Suppressor macrophage treated with lipopolysaccharide for 4 hours (primary cell): ENCODE data around the gene TDRD12.
A peak's percentile ranks its signal among the peaks of the same experiment; 100 is the strongest.
"Not testable (repeated sequence)": the region's sequence is repeated elsewhere in the genome, so short reads cannot be mapped to it uniquely, and the experiment has no call there.

ENCODE experiments used
- DNase-seq: peaks from one replicate; pipeline ENCODE4 v3.0.0-alpha.2; 2020

The TDRD12 gene

GRCh38 chr19:32750441-32751055 is 31.0 kb downstream of the TDRD12 start:
- DNase-seq, result peak; percentile 24

GRCh38 chr19:32751066-32751465 is 31.5 kb downstream of the TDRD12 start:
- no peak for DNase-seq

DNA sequence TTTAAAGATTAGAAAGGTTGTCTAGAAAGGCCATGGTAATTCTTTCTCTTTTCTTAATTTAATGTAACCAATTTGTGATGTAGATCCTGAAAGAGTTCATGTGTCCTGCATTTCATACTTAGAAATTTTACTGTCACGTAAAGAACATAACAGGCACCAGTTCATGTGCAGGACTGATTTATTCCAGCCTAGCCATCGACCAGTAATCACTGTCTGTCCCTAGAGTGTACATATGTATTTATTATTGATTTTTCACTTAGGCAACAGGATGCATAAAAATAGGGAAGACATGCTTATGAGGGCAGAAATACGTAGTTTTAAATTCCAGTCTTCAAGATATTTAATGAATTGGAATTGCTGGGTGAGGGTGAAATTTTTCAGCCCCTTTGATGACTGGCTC is 37.6 kb downstream of the TDRD12 start:
- no peak for DNase-seq

DNA sequence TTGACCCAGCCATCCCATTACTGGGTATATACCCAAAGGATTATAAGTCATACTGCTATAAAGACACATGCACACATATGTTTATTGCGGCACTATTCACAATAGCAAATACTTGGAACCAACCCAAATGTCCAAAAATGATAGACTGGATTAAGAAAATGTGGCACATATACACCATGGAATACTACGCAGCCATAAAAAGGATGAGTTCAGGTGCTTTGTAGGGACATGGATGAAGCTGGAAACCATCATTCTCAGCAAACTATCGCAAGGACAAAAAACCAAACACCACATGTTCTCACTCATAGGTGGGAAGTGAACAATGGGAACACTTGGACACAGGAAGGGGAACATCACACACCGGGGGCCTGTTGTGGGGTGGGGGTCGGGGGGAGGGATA is 45.8 kb downstream of the TDRD12 start:
- not testable (repeated sequence) for DNase-seq

DNA sequence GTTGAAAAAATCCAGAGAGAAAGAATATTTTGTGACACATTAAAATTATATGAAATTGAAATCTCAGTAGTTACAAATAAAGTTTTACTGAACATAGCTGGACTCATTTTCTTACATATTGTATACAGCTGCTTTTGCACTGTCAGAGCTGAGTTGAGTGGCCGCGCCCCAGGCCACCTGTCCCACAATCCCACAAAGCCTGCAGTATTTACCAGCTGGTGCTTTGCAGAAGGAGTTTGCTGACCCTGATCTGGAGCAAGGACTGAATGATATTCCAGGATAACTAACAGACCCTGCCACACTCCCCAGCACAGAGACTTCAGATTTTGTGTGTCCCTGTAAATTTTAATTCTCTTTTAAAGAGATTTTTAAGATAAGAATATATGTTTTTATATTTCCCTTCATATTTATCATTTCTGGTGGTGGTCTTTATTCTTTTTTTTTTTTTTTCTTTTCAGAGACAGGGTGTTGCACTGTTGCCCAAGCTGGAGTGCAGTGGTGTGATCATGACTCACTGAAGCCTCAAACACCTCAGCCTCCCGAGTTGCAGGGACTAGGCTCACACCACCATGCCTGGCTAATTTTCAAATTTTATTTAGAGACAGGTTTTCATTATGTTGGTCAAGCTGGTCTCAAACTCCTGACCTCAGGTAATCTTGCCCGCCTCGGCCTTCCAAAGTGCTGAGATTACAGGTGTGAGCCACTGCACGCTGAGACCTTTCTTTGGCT is 48.5 kb downstream of the TDRD12 start:
- DNase-seq, result no peak

- DNase-seq, result no peak
Measured at GRCh38 chr19:32771596-32771995, 52.0 kb downstream of the TDRD12 start.

- DNase-seq, result no peak
Measured at GRCh38 chr19:32773126-32773525, 53.6 kb downstream of the TDRD12 start.

DNA sequence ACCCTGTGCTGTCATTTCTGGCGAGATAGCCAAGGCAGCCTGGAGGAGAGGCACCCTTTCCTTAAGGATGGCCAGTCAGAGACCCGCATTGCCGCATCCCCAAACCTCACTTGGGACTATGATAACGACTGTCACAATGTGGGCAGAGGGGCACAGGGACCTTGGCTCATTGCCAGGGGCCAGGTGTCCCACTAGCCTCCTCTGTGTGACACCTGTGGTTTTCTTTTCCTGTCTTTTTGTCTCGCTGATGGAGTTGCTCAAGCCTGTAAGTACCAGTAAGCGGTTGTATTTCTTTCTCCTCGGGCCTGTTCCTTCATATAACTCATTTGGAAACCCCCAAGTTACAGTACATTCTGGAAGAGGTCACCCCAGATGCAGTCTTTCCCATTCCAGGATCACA is 59.5 kb downstream of the TDRD12 start:
- no peak for DNase-seq

GRCh38 chr19:32781280-32781679 is 61.7 kb downstream of the TDRD12 start:
- no peak for DNase-seq

- DNase-seq, result not testable (repeated sequence)
Measured at GRCh38 chr19:32782089-32782488, 62.5 kb downstream of the TDRD12 start.

GRCh38 chr19:32787161-32787813 is 67.7 kb downstream of the TDRD12 start:
- DNase-seq, result not testable (repeated sequence)

DNA sequence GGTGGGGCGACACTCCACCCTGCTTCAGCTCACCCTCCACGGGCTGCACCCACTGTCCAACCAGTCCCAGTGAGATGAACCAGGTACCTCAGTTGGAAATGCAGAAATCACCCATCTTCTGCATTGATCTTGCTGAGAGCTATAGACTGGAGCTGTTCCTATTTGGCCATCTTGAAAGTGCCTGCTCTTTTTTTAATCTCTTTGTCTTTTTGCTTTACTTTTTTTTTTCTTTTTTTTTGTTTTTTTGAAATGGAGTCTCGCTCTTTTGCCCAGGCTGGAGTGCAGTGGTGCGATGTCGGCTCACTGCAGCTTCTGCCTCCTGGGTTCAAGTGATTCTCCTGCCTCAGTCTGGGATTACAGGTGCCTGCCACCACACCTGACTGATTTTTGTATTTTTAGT is 68.3 kb downstream of the TDRD12 start:
- DNase-seq, result not testable (repeated sequence)

GRCh38 chr19:32789429-32789828 is 69.9 kb downstream of the TDRD12 start:
- DNase-seq, result no peak

DNA sequence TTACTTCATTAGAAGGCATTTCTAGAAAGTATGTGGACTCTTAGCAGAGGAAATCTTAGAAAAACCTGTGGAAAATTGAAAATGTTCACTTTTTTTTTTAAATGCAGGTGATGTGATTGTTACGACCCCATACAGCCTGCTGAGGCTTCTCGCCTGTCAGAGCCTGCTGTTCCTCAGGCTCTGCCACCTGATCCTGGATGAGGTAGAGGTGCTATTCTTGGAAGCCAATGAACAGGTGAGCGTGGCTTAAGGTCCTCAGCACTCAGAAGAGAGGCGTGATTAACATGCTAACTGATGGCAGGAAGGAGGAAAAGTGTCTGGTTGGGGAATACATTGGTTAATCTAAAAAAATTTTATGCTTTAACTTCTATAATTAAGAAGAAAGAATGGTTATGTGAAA is 78.6 kb downstream of the TDRD12 start:
- no peak for DNase-seq

DNA sequence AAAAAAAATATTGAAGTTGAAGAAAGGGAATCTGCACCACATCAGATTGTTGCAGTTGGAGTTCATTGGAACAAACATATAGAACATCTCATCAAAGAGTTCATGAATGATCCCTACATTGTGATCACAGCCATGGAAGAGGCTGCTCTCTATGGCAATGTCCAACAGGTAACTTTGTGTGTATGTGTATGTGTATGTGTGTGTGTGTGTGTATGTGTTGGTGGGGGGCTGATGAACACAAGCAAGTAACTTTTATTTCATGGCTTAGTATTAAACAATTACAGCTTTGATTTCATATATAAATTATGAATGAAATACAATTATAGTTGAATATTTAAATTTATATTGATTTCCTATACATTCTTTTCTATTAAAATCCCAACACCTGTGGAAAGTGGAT is 80.6 kb downstream of the TDRD12 start:
- DNase-seq, result no peak

DNA sequence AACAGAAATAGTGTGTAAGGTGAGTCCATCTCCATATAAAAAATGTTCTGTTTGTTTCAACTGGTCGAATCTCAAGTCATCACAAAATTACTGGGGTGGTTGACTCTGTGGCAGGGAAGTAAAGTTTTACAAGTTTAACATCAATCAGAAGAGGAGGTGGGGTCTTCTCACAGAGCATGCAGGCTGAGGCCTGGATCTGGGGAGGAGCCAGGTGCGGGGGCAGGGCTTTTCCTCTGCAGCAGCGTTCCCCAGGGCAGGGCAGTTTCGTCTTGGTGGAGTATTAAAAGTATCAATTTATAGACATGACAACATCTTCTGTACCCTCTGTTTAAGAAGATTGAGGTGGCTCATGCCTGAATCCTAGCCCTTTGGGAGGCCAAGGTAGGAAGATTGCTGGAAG is 81.2 kb downstream of the TDRD12 start:
- DNase-seq, result no peak

DNA sequence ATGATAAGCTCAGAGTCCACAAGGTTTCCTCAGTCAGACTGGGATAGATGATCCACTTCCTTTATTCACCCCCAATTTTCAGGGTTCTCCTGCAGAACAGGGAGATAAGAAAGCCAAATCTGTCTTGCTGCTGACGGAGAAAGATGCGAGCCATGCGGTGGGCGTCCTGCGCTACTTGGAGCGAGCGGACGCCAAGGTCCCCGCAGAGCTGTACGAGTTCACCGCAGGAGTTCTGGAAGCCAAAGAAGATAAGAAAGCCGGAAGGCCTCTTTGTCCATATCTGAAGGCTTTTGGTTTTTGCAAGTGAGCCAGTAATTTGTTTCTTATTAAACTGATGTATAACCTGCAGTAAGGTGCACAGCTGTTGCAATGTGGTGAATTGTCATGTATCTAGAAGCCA is 83.3 kb downstream of the TDRD12 start:
- DNase-seq, result no peak

DNA sequence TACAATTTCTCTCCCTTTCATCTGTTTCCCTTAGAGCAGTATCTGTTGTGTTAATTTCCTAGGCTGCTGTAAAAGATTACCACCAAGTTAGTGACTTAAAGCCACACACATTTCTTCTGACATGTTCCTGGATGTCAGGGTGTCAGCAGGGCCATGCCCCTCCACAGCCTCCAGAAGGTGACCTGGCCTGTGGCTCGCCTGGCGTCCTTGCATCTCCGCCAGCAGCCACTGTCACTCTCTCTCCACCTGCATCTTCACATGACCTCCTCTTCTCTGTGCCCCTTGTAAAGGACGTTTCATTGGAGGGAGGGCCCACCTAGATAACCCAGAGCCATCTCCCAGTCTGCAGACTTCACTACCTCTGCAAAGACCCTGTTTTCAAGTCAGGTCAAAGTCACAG is 88.7 kb downstream of the TDRD12 start:
- DNase-seq, result no peak

DNA sequence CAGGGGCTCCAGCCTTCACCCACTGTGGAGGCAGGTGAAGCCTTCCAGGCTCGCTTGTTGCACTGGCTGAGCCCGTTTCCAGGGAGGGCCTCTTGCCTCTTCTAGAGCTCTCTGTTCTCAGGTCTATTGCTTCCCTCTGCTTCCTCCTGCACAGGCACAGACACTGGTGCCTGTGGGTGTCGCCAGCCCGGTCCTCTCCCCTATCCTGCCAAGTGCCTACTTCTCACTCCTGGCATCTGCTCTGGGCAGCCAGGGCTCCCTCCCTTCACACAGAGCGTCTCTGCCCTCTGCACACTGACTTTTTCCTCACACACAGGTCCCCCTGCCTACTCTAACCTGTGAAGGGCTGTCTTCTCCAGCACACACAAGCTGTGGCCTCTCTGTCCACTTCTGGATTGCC is 89.7 kb downstream of the TDRD12 start:
- DNase-seq, result no peak

DNA sequence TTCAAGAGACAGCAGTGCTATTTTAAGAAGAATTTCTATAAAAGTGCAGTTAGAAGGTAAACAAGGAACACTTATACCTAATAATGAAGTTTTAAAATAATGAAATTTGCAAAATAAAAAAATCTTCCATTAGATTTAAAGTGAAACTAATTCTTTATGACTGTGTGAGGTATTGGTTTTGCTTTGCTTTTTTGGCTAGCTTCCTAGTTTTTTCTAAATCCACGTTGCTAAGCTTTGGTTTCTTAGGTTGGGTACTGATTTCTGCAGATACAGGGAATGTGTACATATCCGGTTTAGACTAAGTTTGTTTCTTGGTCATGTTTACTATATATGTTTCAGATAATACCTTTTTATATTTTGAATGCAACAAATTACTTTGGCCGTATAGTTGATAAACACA is 90.2 kb downstream of the TDRD12 start:
- no peak for DNase-seq

- no peak for DNase-seq
Measured at GRCh38 chr19:32810452-32810851, 90.9 kb downstream of the TDRD12 start.

- DNase-seq, result no peak
Measured at GRCh38 chr19:32811151-32811550, 91.6 kb downstream of the TDRD12 start.

- DNase-seq, result no peak
Measured at GRCh38 chr19:32812036-32812435, 92.5 kb downstream of the TDRD12 start.

DNA sequence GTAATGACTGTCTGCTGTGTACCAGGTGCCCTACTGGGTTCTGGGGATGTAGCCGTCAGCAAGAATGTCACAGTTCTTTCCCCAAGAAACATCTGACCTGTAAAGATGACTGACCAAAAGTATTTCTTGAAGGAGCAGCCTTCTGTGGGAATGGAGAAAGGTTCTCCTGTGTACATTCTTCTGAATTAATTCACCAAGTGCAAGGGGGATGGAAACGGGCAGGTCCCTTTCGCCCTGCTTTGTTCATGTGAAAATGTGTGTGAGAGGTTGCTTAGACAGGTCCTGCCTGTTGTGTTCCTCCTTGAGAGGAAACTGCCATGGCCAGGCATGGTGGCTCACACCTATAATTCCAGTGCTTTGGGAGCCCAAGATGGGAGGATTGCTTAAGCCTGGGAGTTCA is 93.0 kb downstream of the TDRD12 start:
- DNase-seq, result no peak
